Brain pericyte (primary cell): Measurements from ENCODE around the gene MEIS2.

Source experiments
- DNase-seq: peaks from one replicate; pipeline ENCODE4 v3.0.0-alpha.2; 2012; ENCODE audit warnings: low read depth, low spot score

The MEIS2 gene

GRCh38 chr15:37077623-37078351, 22.6 kb downstream of the MEIS2 start:
- no peak for DNase-seq

DNA sequence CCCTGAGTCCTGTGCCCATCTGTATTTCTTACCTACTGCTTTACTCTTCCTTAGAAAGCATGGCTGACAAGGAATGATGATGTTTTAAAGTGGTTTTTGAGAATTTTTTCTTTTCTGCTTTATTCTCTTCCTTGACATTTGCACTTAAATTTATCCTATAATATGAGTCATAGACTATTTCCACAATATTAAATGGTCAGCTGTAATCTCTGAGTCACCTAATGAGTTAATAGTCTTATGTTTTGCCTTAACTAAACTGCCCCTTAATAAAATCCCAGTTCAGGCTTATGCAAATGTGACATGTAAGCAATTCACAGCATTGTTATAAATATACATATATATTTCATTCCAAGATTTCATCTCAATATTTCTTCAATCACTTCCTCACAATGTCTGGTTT, 23.8 kb downstream of the MEIS2 start:
- DNase-seq = no peak

GRCh38 chr15:37075777-37076176, 24.6 kb downstream of the MEIS2 start:
- DNase-seq = no peak

GRCh38 chr15:37072181-37072580, 28.2 kb downstream of the MEIS2 start:
- no peak for DNase-seq

DNA sequence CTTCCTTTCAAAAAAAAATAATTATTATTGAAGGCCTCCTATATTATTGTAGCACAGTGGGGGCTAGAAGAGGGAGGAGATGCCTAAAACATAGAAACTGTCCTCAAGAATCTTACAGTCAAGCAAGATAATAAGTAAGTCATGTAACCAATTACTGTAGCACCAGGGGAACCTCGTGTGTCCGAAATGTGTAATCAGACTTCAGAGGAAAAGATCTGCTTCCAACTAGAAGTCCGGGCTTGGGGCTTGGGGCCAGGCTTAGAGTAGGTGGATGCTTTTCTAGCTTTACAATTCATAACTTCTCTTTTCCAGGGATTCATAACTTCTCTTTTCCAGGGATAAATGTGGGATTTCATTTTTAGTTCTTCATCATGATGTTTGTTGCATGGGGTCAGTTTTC, 29.2 kb downstream of the MEIS2 start:
- no peak for DNase-seq

GRCh38 chr15:37070686-37071085, 29.7 kb downstream of the MEIS2 start:
- no peak for DNase-seq

DNA sequence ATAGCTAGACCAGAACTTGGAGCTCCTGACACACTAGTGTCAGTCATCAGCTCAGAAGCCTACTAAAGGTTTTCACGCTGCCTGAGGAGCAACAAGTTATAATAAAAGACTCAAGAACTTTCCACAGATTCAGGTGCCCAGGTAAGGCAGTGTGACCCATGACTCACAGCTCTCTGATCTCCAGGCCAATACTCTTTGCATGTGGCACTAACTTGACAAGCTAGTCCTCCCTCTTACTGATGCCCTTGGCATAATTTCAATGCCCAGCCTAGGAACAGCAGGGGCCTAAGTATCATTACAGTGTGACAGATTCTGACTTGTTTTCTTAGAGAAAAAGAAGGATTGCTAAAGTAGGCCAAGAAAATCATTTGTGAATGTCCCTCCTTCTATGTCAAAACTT, 38.4 kb downstream of the MEIS2 start:
- DNase-seq = no peak

- DNase-seq = no peak
Measured at GRCh38 chr15:37059086-37059485, 41.3 kb downstream of the MEIS2 start.

- DNase-seq = no peak
Measured at GRCh38 chr15:37058316-37058985, 41.9 kb downstream of the MEIS2 start.

DNA sequence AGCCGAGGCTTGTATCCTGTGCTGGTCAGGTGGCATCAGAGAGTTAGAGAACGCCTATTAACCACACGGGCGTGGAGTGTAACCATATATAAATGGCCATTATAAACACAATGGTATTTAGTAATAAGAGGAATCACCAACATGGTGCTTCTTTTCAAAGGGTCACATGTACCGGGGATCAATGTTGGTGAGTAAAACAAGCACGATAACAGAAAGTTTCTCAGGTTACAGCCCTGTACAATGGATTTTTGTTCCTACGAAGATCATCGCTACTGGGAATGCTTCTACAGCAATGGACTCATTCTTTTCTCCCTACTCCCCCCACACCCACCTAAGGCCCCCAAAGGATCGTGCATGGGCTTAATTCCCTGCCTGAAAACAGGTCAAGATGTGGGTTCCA, 42.5 kb downstream of the MEIS2 start:
- DNase-seq = no peak

DNA sequence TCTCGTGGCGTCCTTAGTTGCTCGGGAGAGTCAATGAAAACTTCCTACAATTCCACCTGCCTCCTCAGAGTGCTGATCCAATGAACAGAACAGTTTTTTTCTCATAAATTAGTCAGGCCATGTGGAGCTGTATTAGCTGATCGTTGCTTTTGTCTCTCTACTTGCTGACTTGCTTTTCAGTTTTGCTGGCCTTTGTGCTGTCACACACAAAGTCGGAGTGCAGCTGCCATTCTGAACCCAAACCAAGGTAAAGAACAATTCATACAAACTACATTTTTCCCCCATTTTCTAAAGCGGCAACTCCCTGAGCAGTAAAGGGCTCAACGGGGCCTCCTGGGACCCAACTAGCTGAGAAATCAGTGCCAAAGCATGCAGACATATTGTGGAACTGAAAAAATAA, 43.1 kb downstream of the MEIS2 start:
- DNase-seq = no peak

- no peak for DNase-seq
Measured at GRCh38 chr15:37056177-37057121, 43.9 kb downstream of the MEIS2 start.

DNA sequence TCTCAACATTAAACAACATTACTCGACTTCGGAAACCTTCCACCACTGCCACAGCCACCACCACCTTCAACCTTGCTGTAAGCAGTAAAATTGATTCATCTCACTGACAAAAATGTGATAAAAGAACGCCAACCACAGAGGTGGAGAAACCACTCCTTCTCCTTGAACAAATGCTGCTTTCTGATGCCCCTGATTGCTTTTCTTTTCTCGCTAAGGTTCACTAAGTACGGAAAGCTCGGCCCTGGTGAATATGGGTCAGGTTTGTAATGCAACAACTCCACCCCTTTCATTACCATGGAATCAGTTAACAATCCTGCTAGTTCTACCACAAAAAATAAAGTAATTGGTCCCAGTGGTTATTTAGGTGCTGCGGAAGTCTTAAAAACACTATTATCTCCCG, 44.9 kb downstream of the MEIS2 start:
- no peak for DNase-seq

GRCh38 chr15:37054336-37054735, 46.0 kb downstream of the MEIS2 start:
- DNase-seq = no peak

DNA sequence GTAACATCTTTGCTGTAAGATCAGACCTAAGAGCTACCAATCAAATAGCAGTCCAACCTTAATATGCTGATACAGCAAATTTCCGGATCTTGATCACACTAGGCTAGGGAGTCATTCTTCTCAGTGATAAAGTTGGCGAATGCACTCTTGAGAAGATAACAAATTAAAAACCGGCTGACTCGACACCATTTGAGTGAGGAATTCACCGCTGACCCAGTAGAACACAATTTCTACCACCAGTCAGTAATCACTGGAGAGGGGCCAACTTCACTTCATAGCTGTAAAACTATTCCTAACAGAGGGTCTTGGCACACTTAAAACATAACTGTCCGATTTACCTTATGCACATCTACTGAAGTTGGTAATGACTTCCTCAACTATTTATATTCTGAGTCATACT, 47.2 kb downstream of the MEIS2 start:
- DNase-seq = no peak

DNA sequence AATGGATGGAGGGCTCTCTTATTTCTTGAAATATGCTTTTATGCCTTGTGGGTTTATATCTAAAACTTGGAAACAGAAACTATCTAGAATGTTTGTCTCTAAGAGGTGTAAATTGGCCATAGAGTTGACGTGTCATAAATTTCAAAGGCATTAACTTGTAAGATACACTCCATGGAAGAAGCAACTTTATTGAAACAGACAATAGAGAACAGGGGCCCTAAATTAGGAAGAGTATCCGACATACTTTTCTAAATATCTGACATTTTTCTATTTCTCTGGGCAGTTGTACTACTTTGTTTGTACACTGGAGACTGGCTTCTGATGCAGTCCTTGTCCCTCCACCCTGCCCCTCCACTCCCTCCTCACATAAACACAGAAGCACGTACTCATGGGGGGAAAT, 50.0 kb downstream of the MEIS2 start:
- no peak for DNase-seq

DNA sequence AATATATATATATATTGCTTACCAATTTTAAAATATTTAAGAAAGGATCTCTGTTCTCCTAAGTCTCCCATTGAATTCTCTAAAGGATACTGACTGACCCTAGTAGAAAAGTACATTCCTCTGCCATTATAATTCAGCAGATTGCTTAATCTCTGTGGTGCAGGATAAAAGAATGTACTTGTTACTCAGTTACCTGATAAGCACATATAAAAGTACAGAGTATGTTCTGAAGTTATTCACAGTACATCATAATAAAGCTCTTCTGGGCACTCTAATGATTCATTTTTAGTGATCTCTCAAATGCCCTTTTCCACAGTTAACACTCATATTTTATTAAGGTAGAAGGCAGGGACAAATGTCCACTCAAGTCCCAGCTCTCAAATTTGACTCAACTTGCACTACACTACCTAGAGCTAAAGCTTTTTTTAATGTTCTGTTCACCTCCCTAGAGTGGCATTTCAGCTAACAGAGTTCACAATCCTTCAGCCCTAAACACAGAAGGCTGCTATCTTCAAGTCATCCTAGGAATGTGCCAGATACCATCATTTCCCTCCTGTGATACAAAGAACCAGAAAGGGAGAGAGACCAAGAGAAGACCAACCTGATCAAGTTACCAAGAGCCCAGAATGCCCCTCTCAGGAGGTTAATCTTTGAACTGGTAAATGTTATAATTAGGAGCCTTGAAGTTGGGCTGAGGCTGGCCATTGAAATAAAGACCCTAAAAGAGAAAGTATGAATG, 53.3 kb downstream of the MEIS2 start:
- no peak for DNase-seq

- DNase-seq = no peak
Measured at GRCh38 chr15:37045859-37046740, 54.2 kb downstream of the MEIS2 start.

GRCh38 chr15:37044915-37045648, 55.3 kb downstream of the MEIS2 start:
- DNase-seq = no peak

GRCh38 chr15:37041836-37042235, 58.5 kb downstream of the MEIS2 start:
- no peak for DNase-seq
